ENCODE results near the gene BICD1.

BICD1 gene

DNA sequence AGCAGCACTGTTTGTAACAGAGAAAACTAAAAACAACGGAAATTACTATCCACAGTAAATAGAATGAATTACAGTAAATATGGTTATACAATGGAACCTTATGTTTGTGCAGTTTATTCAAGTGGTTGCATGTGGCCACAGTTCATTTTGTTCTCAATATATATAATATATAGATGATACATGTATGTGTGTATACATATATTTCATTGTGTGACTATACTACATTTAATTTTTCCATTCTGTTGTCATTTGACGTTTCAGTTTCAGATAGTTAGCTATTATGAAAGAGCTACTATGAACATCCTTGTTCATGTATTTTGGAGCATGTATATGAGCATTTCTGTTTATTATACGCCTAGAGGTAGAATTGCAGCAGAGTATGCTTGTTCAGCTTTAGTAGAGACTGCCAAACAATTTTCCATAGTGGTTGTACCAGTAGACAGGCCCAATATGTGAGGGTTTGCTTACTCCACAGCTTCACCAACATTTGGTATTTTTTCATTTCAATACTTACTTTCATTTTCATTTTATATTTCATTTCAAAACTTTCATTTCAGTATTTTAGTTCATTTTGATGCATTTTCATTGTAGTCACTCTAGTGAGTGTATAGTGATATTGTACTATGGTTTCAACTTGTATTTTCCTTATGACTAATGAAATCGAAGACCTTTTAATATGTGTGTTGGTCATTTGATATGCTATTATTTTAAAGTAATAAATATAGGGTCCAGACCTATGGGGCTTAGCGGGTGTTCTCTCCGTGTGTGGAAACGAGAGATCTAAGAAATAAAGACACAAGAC is 151.2 kb downstream of the BICD1 start:
- no peak for DNase-seq (ENCODE audit: low read depth)
- no peak overlapping the region for H3K4me3 ChIP-seq (ENCODE audit: low read length)
- TF ChIP-seq, protein P1, sequence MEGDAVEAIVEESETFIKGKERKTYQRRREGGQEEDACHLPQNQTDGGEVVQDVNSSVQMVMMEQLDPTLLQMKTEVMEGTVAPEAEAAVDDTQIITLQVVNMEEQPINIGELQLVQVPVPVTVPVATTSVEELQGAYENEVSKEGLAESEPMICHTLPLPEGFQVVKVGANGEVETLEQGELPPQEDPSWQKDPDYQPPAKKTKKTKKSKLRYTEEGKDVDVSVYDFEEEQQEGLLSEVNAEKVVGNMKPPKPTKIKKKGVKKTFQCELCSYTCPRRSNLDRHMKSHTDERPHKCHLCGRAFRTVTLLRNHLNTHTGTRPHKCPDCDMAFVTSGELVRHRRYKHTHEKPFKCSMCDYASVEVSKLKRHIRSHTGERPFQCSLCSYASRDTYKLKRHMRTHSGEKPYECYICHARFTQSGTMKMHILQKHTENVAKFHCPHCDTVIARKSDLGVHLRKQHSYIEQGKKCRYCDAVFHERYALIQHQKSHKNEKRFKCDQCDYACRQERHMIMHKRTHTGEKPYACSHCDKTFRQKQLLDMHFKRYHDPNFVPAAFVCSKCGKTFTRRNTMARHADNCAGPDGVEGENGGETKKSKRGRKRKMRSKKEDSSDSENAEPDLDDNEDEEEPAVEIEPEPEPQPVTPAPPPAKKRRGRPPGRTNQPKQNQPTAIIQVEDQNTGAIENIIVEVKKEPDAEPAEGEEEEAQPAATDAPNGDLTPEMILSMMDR (IDR thresholded peaks at IDR 0.05; ENCODE audit: insufficient read depth, low read depth, low read length, missing control alignments): no peak

DNA sequence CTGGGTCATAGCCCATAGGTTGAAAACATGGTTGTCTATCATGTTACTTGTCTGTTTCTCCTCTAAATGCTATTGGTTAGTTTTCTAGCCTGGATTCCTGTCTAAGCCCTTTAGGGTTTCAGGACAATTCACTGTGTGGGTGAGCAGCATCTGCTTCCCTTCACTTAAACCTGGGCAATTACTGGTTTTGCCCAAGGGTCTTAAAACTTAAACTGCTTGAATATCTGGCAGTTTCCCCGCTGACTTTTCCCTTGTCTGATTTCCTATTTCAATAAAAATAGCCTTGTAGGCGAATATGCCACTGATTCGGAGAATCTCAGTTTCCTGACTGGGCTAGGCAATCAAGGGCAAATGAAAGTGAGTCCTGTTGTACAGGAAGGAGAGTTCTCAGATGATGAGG is 154.0 kb downstream of the BICD1 start:
- no peak for DNase-seq (ENCODE audit: low read depth)
- TF ChIP-seq, protein P1 (IDR thresholded peaks at IDR 0.05; ENCODE audit: insufficient read depth, low read depth, low read length, missing control alignments): no peak
- no peak overlapping the region for H3K4me3 ChIP-seq (ENCODE audit: low read length)

DNA sequence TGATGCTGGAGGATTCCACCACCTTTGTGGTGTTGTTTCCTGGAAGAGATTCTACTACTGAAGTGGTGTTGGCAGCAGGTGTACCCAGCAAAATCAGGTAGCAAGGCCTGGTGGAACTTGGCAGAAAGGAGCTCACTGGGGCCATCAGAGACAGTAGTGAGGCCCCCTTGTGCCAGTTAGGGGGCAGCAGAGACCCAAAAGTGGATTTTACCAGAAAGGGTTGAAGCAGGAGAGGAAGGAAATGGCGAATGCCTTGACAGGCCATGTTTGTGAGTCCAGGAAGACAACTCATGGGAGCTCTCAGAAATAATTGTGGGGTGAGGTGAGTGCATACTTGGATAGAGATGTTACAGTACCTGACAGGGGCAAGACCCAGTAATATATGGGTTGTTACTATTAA is 155.0 kb downstream of the BICD1 start:
- no peak for DNase-seq (ENCODE audit: low read depth)
- TF ChIP-seq, protein P1 (IDR thresholded peaks at IDR 0.05; ENCODE audit: insufficient read depth, low read depth, low read length, missing control alignments): no peak
- no peak overlapping the region for H3K4me3 ChIP-seq (ENCODE audit: low read length)

DNA sequence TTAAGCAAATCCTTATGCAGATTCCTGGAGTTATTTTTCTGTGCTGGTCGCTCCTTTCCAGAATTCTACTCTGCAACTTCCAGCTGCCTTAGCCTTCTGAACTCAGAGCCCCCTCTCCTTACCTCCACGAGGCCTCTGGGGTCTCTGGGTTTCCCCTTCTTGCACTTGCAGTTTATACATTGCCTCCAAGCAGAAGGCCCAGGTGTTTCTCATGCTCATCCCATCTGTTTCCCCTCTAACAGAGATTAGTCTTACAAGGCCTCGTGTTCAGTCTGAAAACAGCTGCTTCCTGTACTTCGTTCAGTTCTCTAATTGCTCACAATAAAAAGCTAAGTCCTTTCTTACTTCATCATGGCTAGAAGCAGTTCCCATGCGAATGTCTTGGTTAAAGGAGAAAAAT is 158.3 kb downstream of the BICD1 start:
- TF ChIP-seq, protein P1 (IDR thresholded peaks at IDR 0.05; ENCODE audit: insufficient read depth, low read depth, low read length, missing control alignments): no peak

DNA sequence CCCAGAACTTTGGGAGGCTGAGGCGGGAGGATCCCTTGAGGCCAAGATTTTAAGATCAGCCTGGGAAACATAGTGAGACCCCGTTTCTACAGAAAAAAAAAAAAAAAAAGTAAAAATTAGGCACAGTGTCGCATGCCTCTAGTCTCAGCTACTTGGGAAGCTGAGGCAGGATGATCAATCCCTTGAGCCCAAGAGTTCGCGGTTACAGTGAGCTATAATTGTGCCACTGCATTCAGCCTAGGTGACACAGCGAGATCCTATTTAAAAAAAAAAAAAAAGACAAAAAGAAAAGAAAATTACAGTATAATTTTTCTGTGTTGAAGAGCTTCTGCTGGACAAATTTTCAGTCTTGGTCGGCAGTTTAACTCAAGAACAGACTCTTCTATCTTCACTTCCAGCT is 158.8 kb downstream of the BICD1 start:
- no peak for DNase-seq (ENCODE audit: low read depth)
- H3K4me3 ChIP-seq (ENCODE audit: low read length): no peak overlapping the region
- TF ChIP-seq, protein P1 (IDR thresholded peaks at IDR 0.05; ENCODE audit: insufficient read depth, low read depth, low read length, missing control alignments): no peak

More for the DNA sequence above, 158.3 kb downstream of the BICD1 start:
- DNase-seq (ENCODE audit: low read depth): no peak
- H3K4me3 ChIP-seq (ENCODE audit: low read length): no peak overlapping the region

DNA sequence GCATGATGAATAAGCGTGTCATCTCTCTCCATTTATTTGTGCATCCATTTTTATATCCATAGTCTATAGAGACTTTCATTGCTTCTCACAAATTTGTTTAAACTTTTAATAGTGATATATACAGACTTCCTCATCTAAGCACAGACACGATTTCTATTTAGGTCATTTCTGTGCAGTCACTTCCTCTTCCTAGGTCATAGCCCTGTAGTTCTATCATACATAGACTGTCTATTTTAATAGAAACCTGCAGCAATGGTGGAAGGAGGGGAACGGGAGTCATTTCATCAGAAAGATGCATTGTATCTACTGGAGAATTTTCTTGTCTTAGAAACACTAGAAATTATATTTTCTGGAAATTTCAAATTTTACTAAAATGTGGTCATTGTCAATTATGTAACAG is 159.3 kb downstream of the BICD1 start:
- DNase-seq (ENCODE audit: low read depth): no peak
- TF ChIP-seq, protein P1 (IDR thresholded peaks at IDR 0.05; ENCODE audit: insufficient read depth, low read depth, low read length, missing control alignments): no peak
- no peak overlapping the region for H3K4me3 ChIP-seq (ENCODE audit: low read length)

DNA sequence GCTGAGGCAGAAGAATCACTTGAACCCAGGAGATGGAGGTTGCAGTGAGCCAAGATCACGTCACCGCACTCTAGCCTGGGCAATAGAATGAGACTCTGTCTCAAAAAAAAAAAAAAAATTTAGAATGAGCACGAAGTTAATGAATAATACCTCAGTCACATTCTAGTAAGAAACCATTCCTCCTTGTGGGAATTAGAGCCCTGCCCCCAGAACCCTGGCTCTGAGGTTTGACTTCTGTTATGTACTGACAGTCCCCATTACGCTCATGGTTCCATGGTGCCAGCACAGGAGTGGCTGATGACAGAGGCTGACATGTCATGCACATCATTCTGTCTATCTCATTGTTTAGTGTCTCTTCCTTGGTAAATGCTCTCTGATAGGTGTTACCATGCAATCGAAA is 160.1 kb downstream of the BICD1 start:
- TF ChIP-seq, protein P1 (IDR thresholded peaks at IDR 0.05; ENCODE audit: insufficient read depth, low read depth, low read length, missing control alignments): no peak
- no peak for DNase-seq (ENCODE audit: low read depth)
- no peak overlapping the region for H3K4me3 ChIP-seq (ENCODE audit: low read length)
